GM20431 (cell line): ENCODE results near the gene APP.
"Not testable (repeated sequence)": the region's sequence is repeated elsewhere in the genome, so short reads cannot be mapped to it uniquely, and the experiment has no call there.

ENCODE experiments used
- in situ Hi-C: fragments of 300-500 bp; cut with MseI, MboI; formaldehyde crosslinking; loops from one replicate; pipeline ENCODE4 v1.15.0; 2020; ENCODE audit warnings: low sequenced_read_pairs; ENCODE audit not compliant: unreplicated experiment

APP gene

GRCh38 chr21:26131554-26131953 lies 39.0 kb downstream of the APP start:
- in situ Hi-C loops, result no loop called here

- in situ Hi-C loops, result not testable (repeated sequence)
Observed at GRCh38 chr21:26131053-26131452, 39.5 kb downstream of the APP start.

GRCh38 chr21:26130249-26130881 lies 40.2 kb downstream of the APP start:
- in situ Hi-C loops, result no loop called here

GRCh38 chr21:26127918-26128317 lies 42.7 kb downstream of the APP start:
- in situ Hi-C loops, result no loop called here

- in situ Hi-C loops, result no loop called here
Observed at GRCh38 chr21:26127073-26127814, 43.3 kb downstream of the APP start.

- in situ Hi-C loops, result no loop called here
Observed at GRCh38 chr21:26126168-26126553, 44.4 kb downstream of the APP start.

- in situ Hi-C loops, result no loop called here
Observed at GRCh38 chr21:26125433-26126167, 45.0 kb downstream of the APP start.

GRCh38 chr21:26124896-26125295 lies 45.7 kb downstream of the APP start:
- in situ Hi-C loops, result no loop called here

GRCh38 chr21:26124421-26124833 lies 46.1 kb downstream of the APP start:
- in situ Hi-C loops, result no loop called here

GRCh38 chr21:26123012-26123411 lies 47.6 kb downstream of the APP start:
- in situ Hi-C loops, result no loop called here

- in situ Hi-C loops, result no loop called here
Observed at GRCh38 chr21:26120828-26121227, 49.7 kb downstream of the APP start.

GRCh38 chr21:26119906-26120305 lies 50.7 kb downstream of the APP start:
- in situ Hi-C loops, result no loop called here

GRCh38 chr21:26118938-26119540 lies 51.5 kb downstream of the APP start:
- in situ Hi-C loops, result no loop called here

- in situ Hi-C loops, result no loop called here
Observed at GRCh38 chr21:26117972-26118367, 52.6 kb downstream of the APP start.

- in situ Hi-C loops, result no loop called here
Observed at GRCh38 chr21:26117324-26117971, 53.1 kb downstream of the APP start.

GRCh38 chr21:26116456-26117011 lies 54.0 kb downstream of the APP start:
- in situ Hi-C loops, result no loop called here

GRCh38 chr21:26115899-26116298 lies 54.7 kb downstream of the APP start:
- in situ Hi-C loops, result no loop called here

- in situ Hi-C loops, result no loop called here
Observed at GRCh38 chr21:26115305-26115704, 55.3 kb downstream of the APP start.

GRCh38 chr21:26112975-26113374 lies 57.6 kb downstream of the APP start:
- in situ Hi-C loops, result no loop called here

- in situ Hi-C loops, result no loop called here
Observed at GRCh38 chr21:26112127-26112742, 58.3 kb downstream of the APP start.
